K562 (cell line): ENCODE data around the gene MYOZ2. TPM values are rescaled to one million over a fixed set of nuclear protein-coding genes. Genes with fewer than 3 reads are reported as not detected.

Experiments used
- ATAC-seq: fragments of 200-7000 bp; cut with Tn5 transposase; 3 replicates; pipeline ENCODE4 v1.9.1; 2020; ENCODE audit warnings: moderate library complexity
- BruUV-seq: library from RNA; stranded (reverse); fragments of 400-500 nt; replicated peaks from 2 replicates; lab custom pipeline; 2021; lab: Mats Ljungman, UMichigan
- CTCF ChIA-PET: fragments of 300-600 bp; formaldehyde crosslinking; extraction: SDS; loops from one replicate; lab custom pipeline; 2021; ENCODE audit warnings: low intra/inter-chr PET ratio; lab: Yijun Ruan, JAX
- POLR2A ChIA-PET: fragments of 300-600, 350-650 bp; sonication (Branson Sonifier 250); formaldehyde crosslinking; extraction: SDS; loops from one replicate; lab custom pipeline; 2021; ENCODE audit warnings: antibody characterized with exemption, inconsistent platforms; lab: Yijun Ruan, JAX
- DNase-seq, 4 experiments: peaks; one replicate each; pipeline versions ENCODE4 v3.0.0 to v3.0.0-alpha.2; 2011 to 2018; ENCODE audit warnings: low spot score in 3 of 4, mixed read lengths in 3 of 4; ENCODE audit errors: extremely low read depth in 1 of 4
- FAIRE-seq: peaks from 2 replicates; lab custom pipeline; 2011; peaks lifted over from hg19 to GRCh38; lab: Jason Lieb, UNC
- H2AFZ ChIP-seq: 2 replicates; pipeline ENCODE4 v1.6.0; 2011; ENCODE audit warnings: low read depth, low read length, control low read depth, inconsistent platforms
- H3K27ac ChIP-seq: fragments of 200-600 bp; 3 replicates; pipeline ENCODE4 v1.8.0; 2011; ENCODE audit warnings: low read depth, mild to moderate bottlenecking, control low read depth, inconsistent platforms, low read length, moderate library complexity, mixed read lengths; ENCODE audit errors: extremely low read depth
- H3K27me3 ChIP-seq, 2 experiments: fragments of 300-600 bp in 1 of 2; 2 replicates in 1 of 2; 3 replicates in 1 of 2; pipeline versions ENCODE4 v1.6.0 to v1.8.0; 2011; ENCODE audit warnings: inconsistent platforms in 2 of 2, low read length in 2 of 2, mild to moderate bottlenecking in 1 of 2, mixed read lengths in 1 of 2, moderate library complexity in 1 of 2; ENCODE audit not compliant: control insufficient read depth in 2 of 2, insufficient read depth in 2 of 2
- H3K36me3 ChIP-seq: fragments of 300-600 bp; 3 replicates; pipeline ENCODE4 v1.8.0; 2011; ENCODE audit warnings: mild to moderate bottlenecking, low read length, inconsistent platforms; ENCODE audit not compliant: control insufficient read depth, insufficient read depth
- H3K4me1 ChIP-seq, 2 experiments: fragments of 200-600 bp in 1 of 2; replicated peaks in 1 of 2; 2 replicates in 1 of 2; 3 replicates in 1 of 2; pipeline versions ENCODE4 v1.5.1 to v1.8.0; 2011; ENCODE audit warnings: inconsistent platforms in 2 of 2, low read length in 2 of 2, mild to moderate bottlenecking in 1 of 2, mixed read lengths in 1 of 2, moderate library complexity in 1 of 2; ENCODE audit not compliant: control insufficient read depth in 2 of 2, insufficient read depth in 2 of 2
- H3K4me2 ChIP-seq: 2 replicates; pipeline ENCODE4 v1.6.1; 2011; ENCODE audit warnings: low read length, control low read depth, inconsistent platforms, mixed read lengths; ENCODE audit not compliant: insufficient read depth
- H3K4me3 ChIP-seq: fragments of 200-600 bp; sonication (generic), shearing (Covaris generic); 2 replicates; pipeline ENCODE4 v1.5.1; 2016; ENCODE audit warnings: control low read depth, inconsistent platforms
- H3K79me2 ChIP-seq: fragments of 200-600 bp; 3 replicates; pipeline ENCODE4 v1.8.0; 2011; ENCODE audit warnings: low read length, inconsistent platforms; ENCODE audit not compliant: control insufficient read depth, insufficient read depth
- H3K9ac ChIP-seq, 2 experiments: 2 replicates each; pipeline versions ENCODE4 v1.6.0 to v1.6.1; 2011; ENCODE audit warnings: low read depth in 2 of 2, low read length in 2 of 2, control low read depth in 1 of 2, inconsistent platforms in 1 of 2, mild to moderate bottlenecking in 1 of 2, mixed read lengths in 1 of 2; ENCODE audit not compliant: insufficient read depth in 1 of 2
- H3K9me1 ChIP-seq: one replicate; pipeline ENCODE4 v1.6.0; 2011; ENCODE audit warnings: inconsistent platforms, mild to moderate bottlenecking, low read length, moderate library complexity; ENCODE audit not compliant: control insufficient read depth, insufficient read depth
- H3K9me3 ChIP-seq: replicated peaks from 2 replicates; pipeline ENCODE4 v1.5.1; 2011; ENCODE audit warnings: low read depth, low read length, inconsistent platforms; ENCODE audit not compliant: control insufficient read depth, insufficient read depth
- H4K20me1 ChIP-seq: replicated peaks from 2 replicates; pipeline ENCODE4 v1.6.1; 2011; ENCODE audit warnings: low read length, inconsistent platforms, mixed read lengths; ENCODE audit not compliant: control insufficient read depth, insufficient read depth
- GTF2E2 ChIP-seq: fragments of 200-800 bp; sonication (Bioruptor generic); IDR thresholded peaks from 2 replicates; pipeline ENCODE4 v1.6.1; 2016; ENCODE audit warnings: missing genetic modification characterization, missing compliant biosample characterization
- HNRNPUL1 ChIP-seq: fragments of 200-400 bp; formaldehyde crosslinking; IDR thresholded peaks from 2 replicates; pipeline ENCODE4 v1.6.1; 2017; ENCODE audit warnings: low read length
- ILK ChIP-seq: fragments of 450-650 bp; IDR thresholded peaks from 2 replicates; pipeline ENCODE4 v1.6.1; 2016; ENCODE audit warnings: missing genetic modification characterization, low read depth, mild to moderate bottlenecking, missing compliant biosample characterization, moderate library complexity, borderline replicate concordance
- KHSRP ChIP-seq: fragments of 450-650 bp; IDR thresholded peaks from 2 replicates; pipeline ENCODE4 v1.6.1; 2017
- NR2C2 ChIP-seq, 2 experiments: fragments of 200-800 bp in 1 of 2; sonication (Bioruptor generic) in 1 of 2; sonication (generic) in 1 of 2; formaldehyde crosslinking in 1 of 2; IDR thresholded peaks; 2 replicates each; pipeline versions ENCODE4 v1.6.1 to v1.8.0; 2016 to 2022; ENCODE audit warnings: mild to moderate bottlenecking in 1 of 2, missing compliant biosample characterization in 1 of 2, missing genetic modification characterization in 1 of 2, missing genetic modification reagents in 1 of 2
- NR4A1 ChIP-seq, 2 experiments: fragments of 250-450 bp in 1 of 2; fragments of 450-650 bp in 1 of 2; sonication (Bioruptor Pico) in 1 of 2; IDR thresholded peaks; 2 replicates each; pipeline versions ENCODE4 v1.4.0 to v1.6.1; 2016 to 2020; ENCODE audit warnings: mild to moderate bottlenecking in 2 of 2, missing compliant biosample characterization in 1 of 2, missing genetic modification characterization in 1 of 2, moderate library complexity in 1 of 2
- POLR2A ChIP-seq: fragments of 450-650 bp; conservative IDR thresholded peaks from 2 replicates; pipeline ENCODE4 v1.6.1; 2016
- RAD21 ChIP-seq, 2 experiments: fragments of 250-450 bp in 1 of 2; fragments of 450-650 bp in 1 of 2; sonication (Bioruptor Pico) in 1 of 2; formaldehyde crosslinking in 1 of 2; IDR thresholded peaks in 1 of 2; conservative IDR thresholded peaks in 1 of 2; 2 replicates each; pipeline versions ENCODE4 v1.4.0 to v1.8.0; 2020 to 2022; ENCODE audit warnings: mild to moderate bottlenecking in 2 of 2, moderate library complexity in 1 of 2
- SETDB1 ChIP-seq: IDR thresholded peaks from one replicate; pipeline ENCODE4 v1.6.1; 2012; ENCODE audit warnings: low read length, control low read depth, inconsistent platforms
- SIRT6 ChIP-seq: IDR thresholded peaks from one replicate; pipeline ENCODE4 v1.6.1; 2012; ENCODE audit warnings: low read depth, mild to moderate bottlenecking, control low read depth, inconsistent platforms, low read length, moderate library complexity
- TRIM24 ChIP-seq, 2 experiments: fragments of 450-650 bp; IDR thresholded peaks; 2 replicates each; pipeline ENCODE4 v1.6.1; 2016
- ZC3H11A ChIP-seq: IDR thresholded peaks from 2 replicates; pipeline ENCODE4 v1.6.1; 2012; ENCODE audit warnings: low read depth, low read length, improper control_type of control experiment
- ZNF280A ChIP-seq: fragments of 450-650 bp; IDR thresholded peaks from 2 replicates; pipeline ENCODE4 v1.6.1; 2018; ENCODE audit warnings: mild to moderate bottlenecking, low read depth; ENCODE audit not compliant: partially characterized antibody
- ZNF384 ChIP-seq: IDR thresholded peaks from 2 replicates; pipeline ENCODE4 v1.6.1; 2012; ENCODE audit warnings: low read depth, low read length, improper control_type of control experiment
- ZZZ3 ChIP-seq: fragments of 450-650 bp; IDR thresholded peaks from 2 replicates; pipeline ENCODE4 v1.6.1; 2016; ENCODE audit warnings: antibody characterized with exemption, mild to moderate bottlenecking, moderate library complexity
- WGBS: fragments of 100-300 bp; shearing (Covaris generic); methylation state at CpG from one replicate; pipeline ENCODE4 v1.1.6; 2016; ENCODE audit warnings: low coverage, mixed read lengths; ENCODE audit not compliant: insufficient coverage; ENCODE audit errors: missing lambda C conversion rate; 5-methylcytosine and 5-hydroxymethylcytosine counted together
- in situ Hi-C: fragments of 300-500 bp; cut with MboI; formaldehyde crosslinking; loops from 4 replicates; pipeline ENCODE4 v1.15.0; 2018; ENCODE audit warnings: inconsistent platforms, mixed read lengths
- intact Hi-C: fragments of 100-400 bp; cut with micrococcal nuclease; formaldehyde crosslinking; loops from 2 replicates; pipeline ENCODE4 v1.14.2; 2022
- polyA plus RNA-seq, 8 experiments: library from polyadenylated mRNA; depleted of rRNA in 4 of 8; stranded (reverse) in 5 of 8; unstranded in 3 of 8; fragments of >200 nt; fragmentation: Nextera tagmentation in 2 of 8; fragmentation: Illumina TruSeq in 1 of 8; extraction: Ambion mirVana in 2 of 8; extraction: Trizol in 1 of 8; gene quantifications; 2 replicates each; pipeline versions ENCODE4 v1.2.1 to v1.2.3, GENCODE V29; 2011 to 2014; ENCODE audit warnings: inconsistent platforms in 1 of 8, missing spikeins in 1 of 8
- total RNA-seq, 7 experiments: library from RNA; depleted of rRNA in 6 of 7; stranded (reverse); fragments of >200 nt in 6 of 7; fragmentation: Illumina TruSeq in 2 of 7; extraction: Trizol in 2 of 7; gene quantifications; 2 replicates each; pipeline versions ENCODE4 v1.2.1 to v1.2.3, GENCODE V29; 2011 to 2021; ENCODE audit warnings: low replicate concordance in 1 of 7
- TF ChIP-seq, protein P1 (sequence below): sonication (generic); formaldehyde crosslinking; IDR thresholded peaks from 2 replicates; pipeline ENCODE4 v1.8.1; 2022; ENCODE audit warnings: missing genetic modification reagents

Gene MYOZ2
- total and polyA plus RNA-seq, 9 of the 15 experiments (the other 6 are each of a cell fraction or from before 2014, with no cell fraction given), result not detected

DNA sequence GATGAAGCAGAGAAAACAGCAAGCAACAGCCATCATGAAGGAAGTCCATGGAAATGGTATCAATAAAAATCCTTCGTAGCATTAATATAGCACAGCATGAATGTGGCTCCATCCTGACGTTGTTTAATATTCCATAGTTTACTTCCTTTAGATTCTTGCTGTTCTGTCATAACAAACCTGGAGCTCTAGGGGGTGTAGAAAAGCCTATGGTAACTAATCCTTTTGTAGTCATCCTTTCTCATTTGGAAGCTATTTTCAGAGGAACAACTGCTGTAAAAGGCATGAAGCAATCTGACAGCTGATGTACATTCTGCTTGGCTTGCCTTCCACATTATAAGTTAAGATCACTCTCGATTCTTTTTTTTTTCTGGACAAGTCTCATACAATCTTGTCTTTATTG is 914 bp downstream of the MYOZ2 start:
- in situ Hi-C loops, result no loop called here

GRCh38 chr4:119138046-119138445 is 2.4 kb downstream of the MYOZ2 start:
- Histone ChIP-seq H3K36me3 (no peaks in the 10 kb centered on the region), H4K20me1 (no peaks in the 10 kb centered on the region), H3K9ac (no peak overlapping the region), H2AFZ (no peak overlapping the region), H3K27ac (no peak overlapping the region), H3K4me1 (no peaks in the 10 kb centered on the region), H3K4me2 (no peak overlapping the region), H3K4me3 (no peak overlapping the region), H3K9me3 (no peaks in the 10 kb centered on the region), H3K27me3 (no peaks in the 10 kb centered on the region), H3K9me1 (no peaks in the 10 kb centered on the region), H3K79me2 (no peaks in the 10 kb centered on the region)
- ChIA-PET POLR2A (no interaction called here), CTCF (no interaction called here)
- DNase-seq (no peak), ATAC-seq (no peak), FAIRE-seq (no peak)
- no TSS peak for BruUV-seq
- intact Hi-C loops, result loop anchor here (10.0 kb wide), 1 partner anchor 147 kb away; no protein-coding TSS in a partner anchor
- WGBS, result 0% methylated on average over 2 of the region's 2 CpGs
- in situ Hi-C loops, result no loop called here
- TF ChIP-seq, protein P1, sequence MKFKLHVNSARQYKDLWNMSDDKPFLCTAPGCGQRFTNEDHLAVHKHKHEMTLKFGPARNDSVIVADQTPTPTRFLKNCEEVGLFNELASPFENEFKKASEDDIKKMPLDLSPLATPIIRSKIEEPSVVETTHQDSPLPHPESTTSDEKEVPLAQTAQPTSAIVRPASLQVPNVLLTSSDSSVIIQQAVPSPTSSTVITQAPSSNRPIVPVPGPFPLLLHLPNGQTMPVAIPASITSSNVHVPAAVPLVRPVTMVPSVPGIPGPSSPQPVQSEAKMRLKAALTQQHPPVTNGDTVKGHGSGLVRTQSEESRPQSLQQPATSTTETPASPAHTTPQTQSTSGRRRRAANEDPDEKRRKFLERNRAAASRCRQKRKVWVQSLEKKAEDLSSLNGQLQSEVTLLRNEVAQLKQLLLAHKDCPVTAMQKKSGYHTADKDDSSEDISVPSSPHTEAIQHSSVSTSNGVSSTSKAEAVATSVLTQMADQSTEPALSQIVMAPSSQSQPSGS, result no peak
- TF ChIP-seq ZNF280A (no peak), SETDB1 (no peak), NR4A1 (CRISPR knock-in tag; IDR thresholded peaks at IDR 0.05) (no peak), NR4A1 (tag; IDR thresholded peaks at IDR 0.05) (no peak), ZNF384 (no peak), SIRT6 (no peak), ZC3H11A (no peak), TRIM24 (IDR thresholded peaks at IDR 0.05) (no peak), ZZZ3 (no peak), NR2C2 (CRISPR knock-in tag; IDR thresholded peaks at IDR 0.05) (no peak), NR2C2 (tag; IDR thresholded peaks at IDR 0.05) (no peak), GTF2E2 (tag) (no peak), HNRNPUL1 (no peak)

More for the DNA sequence above, 914 bp downstream of the MYOZ2 start:
- Histone ChIP-seq H3K4me3 (no peak overlapping the region), H3K27ac (no peak overlapping the region), H3K79me2 (no peaks in the 10 kb centered on the region), H3K27me3 (peaks cover 0 to 3% of the 10 kb centered on the region in 2 experiments; a peak in 1 of 5 replicates), H2AFZ (no peak overlapping the region), H3K9me3 (no peaks in the 10 kb centered on the region), H3K4me2 (no peak overlapping the region), H3K36me3 (no peaks in the 10 kb centered on the region), H4K20me1 (no peaks in the 10 kb centered on the region), H3K9me1 (no peaks in the 10 kb centered on the region), H3K4me1 (no peaks in the 10 kb centered on the region), H3K9ac (no peak overlapping the region)
- ChIA-PET CTCF (no interaction called here), POLR2A (interaction anchor here (0.6 kb wide), 1 partner anchor 13 kb away, joined by 3 read pairs; no protein-coding TSS in a partner anchor)
- ATAC-seq, result no peak
- intact Hi-C loops, result loop anchor here (10.0 kb wide), 1 partner anchor 148 kb away; no protein-coding TSS in a partner anchor
- no peak for DNase-seq
- BruUV-seq, result no TSS peak
- 0% methylated on average over 3 of the region's 3 CpGs for WGBS
- no peak for FAIRE-seq
- no peak for TF ChIP-seq KHSRP
- no peak for TF ChIP-seq POLR2A
- TF ChIP-seq ILK (tag), result no peak
- peak in 1 of 2 experiments; percentile 21; a peak in 1 of 4 replicates for TF ChIP-seq RAD21 (CRISPR knock-in tag; conservative IDR thresholded peaks at IDR 0.05 in 1 of 2, IDR thresholded peaks at IDR 0.05 in 1 of 2)
